OCI-LY3 (cell line): Measurements from ENCODE around the gene PIP4K2C.

Experiments used
- CTCF ChIP-seq: fragments of 200-600, 300-600 bp; sonication (generic); IDR thresholded peaks from 2 replicates; pipeline ENCODE4 v1.5.1; 2014; ENCODE audit warnings: antibody characterized with exemption, low read length, low read depth
- EZH2phosphoT487 ChIP-seq: fragments of 200-600 bp; shearing (Covaris generic); IDR thresholded peaks from 2 replicates; pipeline ENCODE4 v1.6.1; 2018; ENCODE audit warnings: antibody characterized with exemption, mixed run types, low read depth

GRCh38 chr12:57605811-57606311 is 14.9 kb downstream of the PIP4K2C start:
- no peak for TF ChIP-seq CTCF
- TF ChIP-seq EZH2phosphoT487: no peak
